Measurements from ENCODE around the gene NTSR1. TPM values are rescaled to one million over a fixed set of nuclear protein-coding genes. Genes with fewer than 3 reads are reported as not detected.

Gene NTSR1
- total and polyA plus RNA-seq, 4 donors: 0.02 to 3.7 (median 0.76) TPM

DNA sequence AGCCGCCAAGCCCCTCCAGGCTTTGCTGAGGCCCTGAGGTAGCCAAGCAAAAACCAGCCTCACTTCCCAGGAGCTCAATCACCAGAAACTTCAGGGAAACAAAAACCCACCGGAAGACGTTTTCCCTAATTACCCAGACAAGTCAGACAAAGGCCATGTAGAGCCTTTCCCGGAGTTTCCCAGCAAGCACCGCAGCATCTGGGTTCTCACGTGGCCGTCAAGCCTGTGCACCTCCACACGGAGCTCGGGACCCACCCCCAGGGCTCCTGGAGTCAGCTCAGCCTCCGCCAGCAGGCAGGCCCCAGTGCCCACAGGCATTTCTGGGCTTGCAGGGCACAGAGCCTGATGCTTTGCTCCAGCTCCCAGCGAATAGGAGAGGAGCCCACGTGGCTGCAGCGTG lies 77.5 kb downstream of the NTSR1 start:
- no peak for TF ChIP-seq CTCF (IDR thresholded peaks at IDR 0.05; ENCODE audit: control extremely low read depth, extremely low read depth)
- H3K27me3 ChIP-seq (ENCODE audit: control insufficient read depth in 3 of 3, insufficient read depth in 3 of 3, low read length in 2 of 3): no peaks in the 10 kb centered on the region
- WGBS, 2 donors: 82 to 94% methylated on average over 13 of the region's 13 CpGs
- peaks cover 0 to 19% (median under 1%) of the 10 kb centered on the region in 5 donors for H3K4me1 ChIP-seq (ENCODE audit: control insufficient read depth in 5 of 5, insufficient read depth in 5 of 5, low read length in 5 of 5)
- no peak overlapping the region for H3K9ac ChIP-seq (ENCODE audit: insufficient read depth in 1 of 2, low read length in 2 of 2)
- no peak overlapping the region for H3K4me3 ChIP-seq
- DNase-seq (peak in 1 of 3 donors; percentile 25), ATAC-seq (ENCODE audit: insufficient read depth, low FRiP score) (no peak)
- H3K36me3 ChIP-seq (ENCODE audit: control insufficient read depth in 4 of 4, insufficient read depth in 4 of 4, low read length in 4 of 4): no peaks in the 10 kb centered on the region
- H3K9me3 ChIP-seq (ENCODE audit: control insufficient read depth in 4 of 4, insufficient read depth in 3 of 4, low read length in 3 of 4): no peaks in the 10 kb centered on the region
- H3K27ac ChIP-seq (ENCODE audit: low read depth in 1 of 2, low read length in 1 of 2): no peak overlapping the region

DNA sequence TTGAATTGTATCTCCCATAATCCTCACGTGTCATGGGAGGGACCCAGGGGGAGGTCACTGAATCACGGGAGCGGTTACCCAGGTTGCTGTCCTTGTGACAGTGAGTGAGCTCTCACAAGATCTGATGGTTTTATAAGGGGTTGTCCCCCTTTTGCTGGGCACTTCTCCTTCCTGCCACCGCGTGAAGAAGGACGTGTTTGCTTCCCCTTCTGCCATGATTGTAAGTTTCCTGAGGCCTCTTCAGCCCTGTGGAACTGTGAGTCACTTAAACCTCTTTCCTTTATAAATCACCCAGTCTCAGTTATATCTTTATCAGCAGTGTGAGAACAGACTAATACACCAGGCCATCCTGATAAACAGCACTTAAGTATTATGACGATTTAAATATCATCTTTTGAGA lies 78.7 kb downstream of the NTSR1 start:
- Histone ChIP-seq H3K4me1 (ENCODE audit: control insufficient read depth in 5 of 5, insufficient read depth in 5 of 5, low read length in 5 of 5) (peaks cover 0 to 21% (median 2%) of the 10 kb centered on the region in 5 donors), H3K27me3 (ENCODE audit: control insufficient read depth in 3 of 3, insufficient read depth in 3 of 3, low read length in 2 of 3) (no peaks in the 10 kb centered on the region), H3K9ac (ENCODE audit: insufficient read depth in 1 of 2, low read length in 2 of 2) (no peak overlapping the region), H3K4me3 (no peak overlapping the region), H3K36me3 (ENCODE audit: control insufficient read depth in 4 of 4, insufficient read depth in 4 of 4, low read length in 4 of 4) (no peaks in the 10 kb centered on the region), H3K27ac (ENCODE audit: low read depth in 1 of 2, low read length in 1 of 2) (no peak overlapping the region), H3K9me3 (ENCODE audit: control insufficient read depth in 4 of 4, insufficient read depth in 3 of 4, low read length in 3 of 4) (no peaks in the 10 kb centered on the region)
- no peak for ATAC-seq (ENCODE audit: insufficient read depth, low FRiP score)
- 53 to 66% methylated on average over 7 of the region's 7 CpGs for WGBS, 2 donors
- no peak for TF ChIP-seq CTCF (IDR thresholded peaks at IDR 0.05; ENCODE audit: control extremely low read depth, extremely low read depth)
- DNase-seq: no peak

- ATAC-seq (ENCODE audit: insufficient read depth, low FRiP score) (no peak), DNase-seq (peak; percentile 20 to 65 (median 41))
- WGBS, 2 donors: 56 to 57% methylated on average over 5 of the region's 5 CpGs
- Histone ChIP-seq H3K27ac (ENCODE audit: low read depth in 1 of 2, low read length in 1 of 2) (no peak overlapping the region), H3K4me1 (ENCODE audit: control insufficient read depth in 5 of 5, insufficient read depth in 5 of 5, low read length in 5 of 5) (peaks cover 0 to 18% (median 2%) of the 10 kb centered on the region in 5 donors), H3K27me3 (ENCODE audit: control insufficient read depth in 3 of 3, insufficient read depth in 3 of 3, low read length in 2 of 3) (no peaks in the 10 kb centered on the region), H3K4me3 (no peak overlapping the region), H3K36me3 (ENCODE audit: control insufficient read depth in 4 of 4, insufficient read depth in 4 of 4, low read length in 4 of 4) (no peaks in the 10 kb centered on the region), H3K9me3 (ENCODE audit: control insufficient read depth in 4 of 4, insufficient read depth in 3 of 4, low read length in 3 of 4) (no peaks in the 10 kb centered on the region), H3K9ac (ENCODE audit: insufficient read depth in 1 of 2, low read length in 2 of 2) (no peak overlapping the region)
- TF ChIP-seq CTCF (IDR thresholded peaks at IDR 0.05; ENCODE audit: control extremely low read depth, extremely low read depth): no peak
Measured at GRCh38 chr20:62787866-62788265, 79.2 kb downstream of the NTSR1 start.

DNA sequence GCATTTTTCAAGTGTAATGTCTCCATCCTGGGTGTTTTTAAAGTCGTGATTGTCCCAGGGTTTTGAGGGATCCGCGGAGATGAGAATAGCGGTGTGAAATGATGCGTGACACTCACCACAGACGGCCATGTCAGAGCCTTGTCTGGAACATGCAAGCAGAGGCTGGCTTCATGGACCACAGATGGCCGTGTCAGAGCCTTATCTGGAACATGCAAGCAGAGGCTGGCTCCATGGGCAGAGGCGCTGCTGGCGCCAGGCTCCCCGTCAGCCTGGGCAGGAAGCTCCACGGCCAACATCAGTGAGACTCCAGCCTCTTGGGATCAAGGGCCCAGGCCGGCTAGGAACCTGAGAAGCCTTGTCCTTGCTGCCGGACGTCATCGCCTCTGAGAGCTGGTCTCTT lies 80.0 kb downstream of the NTSR1 start:
- no peak for ATAC-seq (ENCODE audit: insufficient read depth, low FRiP score)
- peaks cover 0 to 17% (median 4%) of the 10 kb centered on the region in 5 donors for H3K4me1 ChIP-seq (ENCODE audit: control insufficient read depth in 5 of 5, insufficient read depth in 5 of 5, low read length in 5 of 5)
- WGBS, 2 donors: 82 to 89% methylated on average over 15 of the region's 15 CpGs
- no peaks in the 10 kb centered on the region for H3K9me3 ChIP-seq (ENCODE audit: control insufficient read depth in 4 of 4, insufficient read depth in 3 of 4, low read length in 3 of 4)
- TF ChIP-seq CTCF (IDR thresholded peaks at IDR 0.05; ENCODE audit: control extremely low read depth, extremely low read depth): no peak
- no peak overlapping the region for H3K9ac ChIP-seq (ENCODE audit: insufficient read depth in 1 of 2, low read length in 2 of 2)
- no peaks in the 10 kb centered on the region for H3K27me3 ChIP-seq (ENCODE audit: control insufficient read depth in 3 of 3, insufficient read depth in 3 of 3, low read length in 2 of 3)
- peak in 1 of 3 donors; percentile 12 for DNase-seq
- no peak overlapping the region for H3K4me3 ChIP-seq
- no peak overlapping the region for H3K27ac ChIP-seq (ENCODE audit: low read depth in 1 of 2, low read length in 1 of 2)
- H3K36me3 ChIP-seq (ENCODE audit: control insufficient read depth in 4 of 4, insufficient read depth in 4 of 4, low read length in 4 of 4): no peaks in the 10 kb centered on the region
